ENCODE measurements around the gene ITGA5. TPM values are rescaled to one million over a fixed set of nuclear protein-coding genes. Genes with fewer than 3 reads are reported as not detected.

The ITGA5 gene
- total and polyA plus RNA-seq, 2 of the 13 experiments (the other 11 are each of a cell fraction or from before 2014, with no cell fraction given) = 0.20 to 0.40 TPM

DNA sequence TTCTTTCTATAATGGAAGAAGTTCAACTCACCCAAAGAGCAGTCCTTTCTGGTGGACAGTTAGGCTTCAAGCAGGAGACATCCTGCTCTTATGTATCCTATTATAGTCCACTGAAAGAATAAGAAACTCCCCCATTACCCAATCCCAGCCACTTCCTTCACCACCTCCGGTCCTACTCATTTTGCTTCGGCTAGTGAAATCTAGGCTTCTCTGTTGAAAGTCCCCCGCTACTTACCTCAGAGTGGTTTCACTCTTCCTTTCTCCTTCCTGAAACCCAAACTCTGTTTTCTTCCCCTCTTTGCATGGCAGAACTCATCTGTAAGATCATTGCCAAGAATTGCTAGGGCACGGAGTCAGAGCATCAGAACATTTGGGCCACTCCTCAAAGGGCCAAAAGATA lies 54.7 kb downstream of the ITGA5 start, which contains the start of gene GPR84:
GPR84 (minus strand) TSS at position 74 of the 400 bp plus-strand sequence. CDS start 635 bp downstream, outside the sequence.
- ChIA-PET CTCF (ENCODE audit: low intra/inter-chr PET ratio, low total read pairs) (no interaction called here), POLR2A (no interaction called here)
- no peaks in the 10 kb centered on the region for H3K36me3 ChIP-seq (replicated peaks in 1 of 2; ENCODE audit: control insufficient read depth in 1 of 2, insufficient read depth in 2 of 2, low read length in 2 of 2)
- no peaks in the 10 kb centered on the region for H3K79me2 ChIP-seq (ENCODE audit: insufficient read depth, low read length)
- whole genome bisulfite sequencing (ENCODE audit: low lambda C conversion rate) = 3% methylated on average over 4 of the region's 4 CpGs
- no peak for TF ChIP-seq MAF1 (CRISPR knock-in tag; IDR thresholded peaks at IDR 0.05; ENCODE audit: borderline replicate concordance)
- no peak for TF ChIP-seq ZNF589 (CRISPR knock-in tag; conservative IDR thresholded peaks at IDR 0.05)
- no peak for TF ChIP-seq ZNF160 (CRISPR knock-in tag; IDR thresholded peaks at IDR 0.05)
- TF ChIP-seq, protein P1, sequence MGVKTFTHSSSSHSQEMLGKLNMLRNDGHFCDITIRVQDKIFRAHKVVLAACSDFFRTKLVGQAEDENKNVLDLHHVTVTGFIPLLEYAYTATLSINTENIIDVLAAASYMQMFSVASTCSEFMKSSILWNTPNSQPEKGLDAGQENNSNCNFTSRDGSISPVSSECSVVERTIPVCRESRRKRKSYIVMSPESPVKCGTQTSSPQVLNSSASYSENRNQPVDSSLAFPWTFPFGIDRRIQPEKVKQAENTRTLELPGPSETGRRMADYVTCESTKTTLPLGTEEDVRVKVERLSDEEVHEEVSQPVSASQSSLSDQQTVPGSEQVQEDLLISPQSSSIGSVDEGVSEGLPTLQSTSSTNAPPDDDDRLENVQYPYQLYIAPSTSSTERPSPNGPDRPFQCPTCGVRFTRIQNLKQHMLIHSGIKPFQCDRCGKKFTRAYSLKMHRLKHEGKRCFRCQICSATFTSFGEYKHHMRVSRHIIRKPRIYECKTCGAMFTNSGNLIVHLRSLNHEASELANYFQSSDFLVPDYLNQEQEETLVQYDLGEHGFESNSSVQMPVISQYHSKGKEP (CRISPR knock-in tag; IDR thresholded peaks at IDR 0.05) = no peak
- no peak for TF ChIP-seq XBP1 (CRISPR knock-in tag; IDR thresholded peaks at IDR 0.05)
- H4K20me1 ChIP-seq (ENCODE audit: insufficient read depth, low read length) = no peaks in the 10 kb centered on the region
- H3K27me3 ChIP-seq (ENCODE audit: control insufficient read depth in 1 of 2, insufficient read depth in 2 of 2, low read length in 2 of 2) = peaks cover 1 to 12% of the 10 kb centered on the region in 2 experiments; a peak in 2 of 5 replicates
- H3K4me1 ChIP-seq (ENCODE audit: insufficient read depth, low read length) = peaks cover 30% of the 10 kb centered on the region
- H3K9ac ChIP-seq (ENCODE audit: insufficient read depth, low read depth, low read length) = no peak within 1 kb of the TSS
- no peak within 1 kb of the TSS for H3K4me3 ChIP-seq (replicated peaks in 1 of 3; ENCODE audit: insufficient read depth in 1 of 3, low read depth in 2 of 3, low read length in 3 of 3)
- no TSS peak for BruUV-seq (replicated peaks)
- ATAC-seq (no peak), FAIRE-seq (no peak), DNase-seq (ENCODE audit: low spot score) (no peak)
- H3K9me3 ChIP-seq (ENCODE audit: low read length) = no peaks in the 10 kb centered on the region
- in situ Hi-C loops (cut with HindIII; ENCODE audit: extremely low pct_ligation_motif_present, low pct_unique_long_range_greater_than_20kb) = loop anchor here (5.0 to 10.0 kb wide), 3 partner anchors 67 to 350 kb away; no protein-coding TSS in a partner anchor
- no peak within 1 kb of the TSS for H3K27ac ChIP-seq (ENCODE audit: extremely low read length, insufficient read depth, low read length)
- intact Hi-C loops (cut with micrococcal nuclease; ENCODE audit: unreplicated experiment) = loop anchor here (10.0 kb wide), 1 partner anchor 360 kb away; the partner anchor contains the start of genes HOXC8 and HOXC9
- no peak within 1 kb of the TSS for H3K4me2 ChIP-seq (ENCODE audit: low read depth, low read length)
- no peak within 1 kb of the TSS for H2AFZ ChIP-seq (ENCODE audit: low read length)

DNA sequence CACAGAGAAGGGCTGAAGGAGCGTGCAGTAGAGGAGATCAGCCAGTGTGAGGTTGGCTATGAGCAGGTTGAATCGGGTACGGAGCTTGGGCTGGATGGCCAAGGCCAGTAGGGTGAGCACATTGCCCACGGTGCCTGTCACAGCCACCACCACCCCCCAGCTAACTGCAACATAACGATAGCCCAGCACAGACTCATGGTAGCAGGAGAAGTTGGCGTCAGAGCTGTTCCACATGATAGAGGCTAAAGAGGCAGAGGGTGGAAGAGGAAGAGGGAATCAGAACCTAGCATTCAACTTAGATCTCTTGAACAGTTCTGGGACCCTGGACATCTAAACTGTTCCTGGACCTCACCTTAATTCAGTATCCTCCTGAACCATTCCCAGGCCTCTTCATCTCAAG lies 55.4 kb downstream of the ITGA5 start:
- peaks cover 1 to 12% of the 10 kb centered on the region in 2 experiments; a peak in 2 of 5 replicates for H3K27me3 ChIP-seq (ENCODE audit: control insufficient read depth in 1 of 2, insufficient read depth in 2 of 2, low read length in 2 of 2)
- WGBS (ENCODE audit: low lambda C conversion rate) = 41% methylated on average over 5 of the region's 6 CpGs
- ATAC-seq (no peak), DNase-seq (ENCODE audit: low spot score) (no peak), FAIRE-seq (no peak)
- ChIA-PET POLR2A (no interaction called here), CTCF (ENCODE audit: low intra/inter-chr PET ratio, low total read pairs) (no interaction called here)
- peaks cover 28% of the 10 kb centered on the region for H3K4me1 ChIP-seq (ENCODE audit: insufficient read depth, low read length)
- H3K9ac ChIP-seq (ENCODE audit: insufficient read depth, low read depth, low read length) = no peak overlapping the region
- no peak overlapping the region for H3K27ac ChIP-seq (ENCODE audit: extremely low read length, insufficient read depth, low read length)
- in situ Hi-C loops (cut with HindIII; ENCODE audit: extremely low pct_ligation_motif_present, low pct_unique_long_range_greater_than_20kb) (loop anchor here (5.0 to 10.0 kb wide), 3 partner anchors 66 to 349 kb away; no protein-coding TSS in a partner anchor), intact Hi-C loops (cut with micrococcal nuclease; ENCODE audit: unreplicated experiment) (loop anchor here (10.0 kb wide), 1 partner anchor 359 kb away; the partner anchor contains the start of genes HOXC8 and HOXC9)
- no peak overlapping the region for H3K4me2 ChIP-seq (ENCODE audit: low read depth, low read length)
- H2AFZ ChIP-seq (ENCODE audit: low read length) = no peak overlapping the region
- no TSS peak for BruUV-seq (replicated peaks)
- H4K20me1 ChIP-seq (ENCODE audit: insufficient read depth, low read length) = no peaks in the 10 kb centered on the region
- no peaks in the 10 kb centered on the region for H3K79me2 ChIP-seq (ENCODE audit: insufficient read depth, low read length)
- H3K9me3 ChIP-seq (ENCODE audit: low read length) = no peaks in the 10 kb centered on the region
- H3K36me3 ChIP-seq (replicated peaks in 1 of 2; ENCODE audit: control insufficient read depth in 1 of 2, insufficient read depth in 2 of 2, low read length in 2 of 2) = no peaks in the 10 kb centered on the region
- TF ChIP-seq POGZ (CRISPR knock-in tag; IDR thresholded peaks at IDR 0.05) = no peak
- TF ChIP-seq ZNF124 (CRISPR knock-in tag; IDR thresholded peaks at IDR 0.05) = no peak
- TF ChIP-seq, protein P2, sequence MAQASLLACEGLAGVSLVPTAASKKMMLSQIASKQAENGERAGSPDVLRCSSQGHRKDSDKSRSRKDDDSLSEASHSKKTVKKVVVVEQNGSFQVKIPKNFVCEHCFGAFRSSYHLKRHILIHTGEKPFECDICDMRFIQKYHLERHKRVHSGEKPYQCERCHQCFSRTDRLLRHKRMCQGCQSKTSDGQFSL (CRISPR knock-in tag; IDR thresholded peaks at IDR 0.05) = no peak
- no peak for TF ChIP-seq ZFYVE20 (CRISPR knock-in tag; IDR thresholded peaks at IDR 0.05; ENCODE audit: borderline replicate concordance, low read depth)
- TF ChIP-seq EED (CRISPR knock-in tag; IDR thresholded peaks at IDR 0.05) = no peak
- no peak for TF ChIP-seq ZNF562 (CRISPR knock-in tag; IDR thresholded peaks at IDR 0.05; ENCODE audit: borderline replicate concordance)
- no peak for TF ChIP-seq CEBPG (CRISPR knock-in tag; IDR thresholded peaks at IDR 0.05)
- TF ChIP-seq ZBTB20 (CRISPR knock-in tag; IDR thresholded peaks at IDR 0.05; ENCODE audit: borderline replicate concordance, low read depth) = no peak
- no peak for TF ChIP-seq ZNF432 (CRISPR knock-in tag; IDR thresholded peaks at IDR 0.05; ENCODE audit: borderline replicate concordance)
- no peak for TF ChIP-seq GFI1 (CRISPR knock-in tag; IDR thresholded peaks at IDR 0.05; ENCODE audit: borderline replicate concordance)
- TF ChIP-seq, protein P3, sequence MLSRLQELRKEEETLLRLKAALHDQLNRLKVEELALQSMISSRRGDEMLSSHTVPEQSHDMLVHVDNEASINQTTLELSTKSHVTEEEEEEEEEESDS (CRISPR knock-in tag; IDR thresholded peaks at IDR 0.05; ENCODE audit: borderline replicate concordance) = no peak
- no peak for TF ChIP-seq ZNF629 (CRISPR knock-in tag; conservative IDR thresholded peaks at IDR 0.05)
- no peak overlapping the region for H3K4me3 ChIP-seq (replicated peaks in 1 of 3; ENCODE audit: insufficient read depth in 1 of 3, low read depth in 2 of 3, low read length in 3 of 3)
